ENCODE data around the gene MCTP1. TPM values are rescaled to one million over a fixed set of nuclear protein-coding genes. Genes with fewer than 3 reads are reported as not detected.

The MCTP1 gene
- total and polyA plus RNA-seq, 2 of the 8 experiments (the other 6 are each of a cell fraction or from before 2014, with no cell fraction given) = 0.56 to 3.4 TPM

- no peak for TF ChIP-seq ATF2 (IDR thresholded peaks at IDR 0.05; ENCODE audit: low read length)
These were observed 216.5 kb downstream of the MCTP1 start (continued) for GRCh38 chr5:95068289-95068910.

All from H1 (cell line).